Neural cell (in vitro differentiated cells): ENCODE results near the gene RASAL1. TPM values are rescaled to one million over a fixed set of nuclear protein-coding genes. Genes with fewer than 3 reads are reported as not detected.

Source experiments
- H2AFZ ChIP-seq: fragments of 200-600, 300-800 bp; sonication (generic), shearing (Covaris generic); 2 replicates; pipeline ENCODE4 v1.6.0; 2014; ENCODE audit warnings: low read depth, mild to moderate bottlenecking, antibody characterized with exemption, low read length, moderate library complexity
- H3F3A ChIP-seq: fragments of 200-600 bp; shearing (Covaris generic); 2 replicates; pipeline ENCODE4 v1.6.1; 2016; ENCODE audit warnings: mild to moderate bottlenecking, moderate library complexity, mixed read lengths, antibody characterized with exemption, low read length; ENCODE audit not compliant: insufficient read depth, poor library complexity, severe bottlenecking
- H3K27ac ChIP-seq: fragments of 200-600, 300-800 bp; sonication (generic), shearing (Covaris generic); 2 replicates; pipeline ENCODE4 v1.5.1; 2014; ENCODE audit warnings: mild to moderate bottlenecking, low read length, moderate library complexity
- H3K27me3 ChIP-seq: fragments of 300-800, 200-600 bp; sonication (generic), shearing (Covaris generic); 2 replicates; pipeline ENCODE4 v1.6.0; 2014; ENCODE audit warnings: mild to moderate bottlenecking, low read depth, low read length, moderate library complexity; ENCODE audit not compliant: insufficient read depth
- H3K36me3 ChIP-seq: fragments of 300-800, 200-600 bp; sonication (generic), shearing (Covaris generic); 2 replicates; pipeline ENCODE4 v1.5.1; 2014; ENCODE audit warnings: mild to moderate bottlenecking, antibody characterized with exemption, low read length, moderate library complexity; ENCODE audit not compliant: insufficient read depth
- H3K4me2 ChIP-seq: fragments of 300-800, 200-600 bp; sonication (generic), shearing (Covaris generic); 2 replicates; pipeline ENCODE4 v1.6.0; 2014; ENCODE audit warnings: mild to moderate bottlenecking, low read length
- H3K4me3 ChIP-seq: fragments of 300-800, 200-600 bp; sonication (generic), shearing (Covaris generic); 2 replicates; pipeline ENCODE4 v1.5.1; 2014; ENCODE audit warnings: mild to moderate bottlenecking, low read length, moderate library complexity
- H3K79me2 ChIP-seq: fragments of 200-600 bp; shearing (Covaris generic); replicated peaks from 2 replicates; pipeline ENCODE4 v1.6.0; 2014; ENCODE audit warnings: mild to moderate bottlenecking, low read length, moderate library complexity; ENCODE audit not compliant: insufficient read depth
- H3K9ac ChIP-seq: fragments of 300-800, 200-600 bp; sonication (generic), shearing (Covaris generic); 2 replicates; pipeline ENCODE4 v1.6.1; 2016; ENCODE audit warnings: mild to moderate bottlenecking, low read length, mixed read lengths
- H3K9me2 ChIP-seq: fragments of 200-600 bp; shearing (Covaris generic); 2 replicates; pipeline ENCODE4 v1.6.1; 2016; ENCODE audit warnings: mild to moderate bottlenecking, low read length, mixed read lengths; ENCODE audit not compliant: insufficient read depth
- H3K9me3 ChIP-seq: fragments of 200-600, 300-800 bp; sonication (generic), shearing (Covaris generic); 2 replicates; pipeline ENCODE4 v1.6.1; 2016; ENCODE audit warnings: mild to moderate bottlenecking, mixed run types, low read length, moderate library complexity, mixed read lengths
- H4K20me1 ChIP-seq: fragments of 200-600 bp; shearing (Covaris generic); 2 replicates; pipeline ENCODE4 v1.6.1; 2016; ENCODE audit warnings: mild to moderate bottlenecking, mixed run types; ENCODE audit not compliant: insufficient read depth
- EP300 ChIP-seq: fragments of 450-650 bp; conservative IDR thresholded peaks from 2 replicates; pipeline ENCODE4 v1.6.1; 2014; ENCODE audit warnings: antibody characterized with exemption, mild to moderate bottlenecking, moderate library complexity; ENCODE audit not compliant: poor library complexity, severe bottlenecking
- EZH2 ChIP-seq: fragments of 200-600, 300-800 bp; shearing (Covaris generic), sonication (generic); IDR thresholded peaks from 2 replicates; pipeline ENCODE4 v1.6.1; 2014; ENCODE audit warnings: antibody characterized with exemption, low read length, borderline replicate concordance, mild to moderate bottlenecking; ENCODE audit not compliant: insufficient read depth, poor library complexity, severe bottlenecking
- MXI1 ChIP-seq: fragments of 450-650 bp; conservative IDR thresholded peaks from 2 replicates; pipeline ENCODE4 v1.6.1; 2014; ENCODE audit warnings: antibody characterized with exemption, mild to moderate bottlenecking; ENCODE audit not compliant: poor library complexity, severe bottlenecking
- POLR2AphosphoS5 ChIP-seq: IDR thresholded peaks from 2 replicates; pipeline ENCODE4 v1.6.1; 2012
- RAD21 ChIP-seq: fragments of 450-650 bp; conservative IDR thresholded peaks from 2 replicates; pipeline ENCODE4 v1.6.1; 2014; ENCODE audit warnings: antibody characterized with exemption, mild to moderate bottlenecking, moderate library complexity
- SMC3 ChIP-seq: fragments of 450-650 bp; conservative IDR thresholded peaks from 2 replicates; pipeline ENCODE4 v1.6.1; 2014; ENCODE audit warnings: antibody characterized with exemption, mild to moderate bottlenecking, moderate library complexity; ENCODE audit not compliant: poor library complexity
- TAF1 ChIP-seq: IDR thresholded peaks from 2 replicates; pipeline ENCODE4 v1.6.1; 2012; ENCODE audit warnings: low read depth
- polyA plus RNA-seq: library from polyadenylated mRNA; depleted of rRNA; stranded (reverse); fragments of >200 nt; gene quantifications from 2 replicates; pipeline ENCODE4 v1.2.3, GENCODE V29; 2014
- TF ChIP-seq, protein P1 (sequence below): IDR thresholded peaks from 2 replicates; pipeline ENCODE4 v1.6.1; 2012; ENCODE audit warnings: borderline replicate concordance
- TF ChIP-seq, protein P2 (sequence below): fragments of 450-650 bp; IDR thresholded peaks from 2 replicates; pipeline ENCODE4 v1.5.1; 2014; ENCODE audit warnings: antibody characterized with exemption, mild to moderate bottlenecking, moderate library complexity; ENCODE audit not compliant: poor library complexity, severe bottlenecking

Gene RASAL1
- polyA plus RNA-seq, 1 donor from 2014 or later = 0.15 TPM

DNA sequence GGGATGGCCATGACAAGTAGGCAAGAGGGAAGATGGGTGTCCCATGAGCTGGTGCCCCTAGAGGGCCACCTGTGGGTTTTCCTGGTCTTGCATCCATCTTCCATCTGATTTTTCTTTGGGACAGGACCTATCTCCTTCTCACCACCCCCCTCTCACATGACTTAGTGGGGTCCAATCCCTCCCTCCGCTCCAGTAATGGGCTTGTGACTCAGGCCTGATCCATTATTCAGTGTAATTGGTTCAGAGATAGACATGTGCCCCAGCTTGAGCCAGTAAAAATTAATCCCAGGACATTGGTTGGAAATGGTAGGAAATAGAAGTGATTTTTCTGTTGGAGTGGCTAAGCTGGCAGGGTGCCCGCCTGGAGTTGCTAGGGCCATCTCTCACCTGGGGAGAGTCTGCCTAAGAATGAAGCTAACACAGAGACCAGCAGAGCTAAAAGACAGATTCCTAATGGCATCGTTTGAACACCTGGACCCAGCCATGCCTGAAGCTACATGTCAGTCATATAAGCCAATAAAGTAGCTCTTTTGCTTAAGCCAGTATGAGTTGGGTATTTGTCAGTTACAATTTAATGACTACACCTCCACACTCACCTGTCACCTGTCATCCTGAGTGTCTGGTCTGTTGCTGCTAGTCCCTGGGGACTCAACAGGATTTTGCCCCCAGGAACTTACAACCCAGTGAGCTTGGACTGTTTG, 14.7 kb downstream of the RASAL1 start:
- Histone ChIP-seq H4K20me1 (no peaks in the 10 kb centered on the region), H3K9me3 (no peaks in the 10 kb centered on the region), H3K9me2 (no peaks in the 10 kb centered on the region), H2AFZ (no peak overlapping the region), H3K4me3 (peak overlapping the region; percentile 52), H3F3A (no peaks in the 10 kb centered on the region), H3K27me3 (no peaks in the 10 kb centered on the region), H3K4me2 (no peak overlapping the region), H3K79me2 (no peaks in the 10 kb centered on the region), H3K36me3 (no peaks in the 10 kb centered on the region), H3K27ac (peak overlapping the region; percentile 14), H3K9ac (peak overlapping the region; percentile 1)
- no peak for TF ChIP-seq TAF1
- no peak for TF ChIP-seq EP300
- TF ChIP-seq, protein P1, sequence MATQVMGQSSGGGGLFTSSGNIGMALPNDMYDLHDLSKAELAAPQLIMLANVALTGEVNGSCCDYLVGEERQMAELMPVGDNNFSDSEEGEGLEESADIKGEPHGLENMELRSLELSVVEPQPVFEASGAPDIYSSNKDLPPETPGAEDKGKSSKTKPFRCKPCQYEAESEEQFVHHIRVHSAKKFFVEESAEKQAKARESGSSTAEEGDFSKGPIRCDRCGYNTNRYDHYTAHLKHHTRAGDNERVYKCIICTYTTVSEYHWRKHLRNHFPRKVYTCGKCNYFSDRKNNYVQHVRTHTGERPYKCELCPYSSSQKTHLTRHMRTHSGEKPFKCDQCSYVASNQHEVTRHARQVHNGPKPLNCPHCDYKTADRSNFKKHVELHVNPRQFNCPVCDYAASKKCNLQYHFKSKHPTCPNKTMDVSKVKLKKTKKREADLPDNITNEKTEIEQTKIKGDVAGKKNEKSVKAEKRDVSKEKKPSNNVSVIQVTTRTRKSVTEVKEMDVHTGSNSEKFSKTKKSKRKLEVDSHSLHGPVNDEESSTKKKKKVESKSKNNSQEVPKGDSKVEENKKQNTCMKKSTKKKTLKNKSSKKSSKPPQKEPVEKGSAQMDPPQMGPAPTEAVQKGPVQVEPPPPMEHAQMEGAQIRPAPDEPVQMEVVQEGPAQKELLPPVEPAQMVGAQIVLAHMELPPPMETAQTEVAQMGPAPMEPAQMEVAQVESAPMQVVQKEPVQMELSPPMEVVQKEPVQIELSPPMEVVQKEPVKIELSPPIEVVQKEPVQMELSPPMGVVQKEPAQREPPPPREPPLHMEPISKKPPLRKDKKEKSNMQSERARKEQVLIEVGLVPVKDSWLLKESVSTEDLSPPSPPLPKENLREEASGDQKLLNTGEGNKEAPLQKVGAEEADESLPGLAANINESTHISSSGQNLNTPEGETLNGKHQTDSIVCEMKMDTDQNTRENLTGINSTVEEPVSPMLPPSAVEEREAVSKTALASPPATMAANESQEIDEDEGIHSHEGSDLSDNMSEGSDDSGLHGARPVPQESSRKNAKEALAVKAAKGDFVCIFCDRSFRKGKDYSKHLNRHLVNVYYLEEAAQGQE = no peak
- TF ChIP-seq, protein P2, sequence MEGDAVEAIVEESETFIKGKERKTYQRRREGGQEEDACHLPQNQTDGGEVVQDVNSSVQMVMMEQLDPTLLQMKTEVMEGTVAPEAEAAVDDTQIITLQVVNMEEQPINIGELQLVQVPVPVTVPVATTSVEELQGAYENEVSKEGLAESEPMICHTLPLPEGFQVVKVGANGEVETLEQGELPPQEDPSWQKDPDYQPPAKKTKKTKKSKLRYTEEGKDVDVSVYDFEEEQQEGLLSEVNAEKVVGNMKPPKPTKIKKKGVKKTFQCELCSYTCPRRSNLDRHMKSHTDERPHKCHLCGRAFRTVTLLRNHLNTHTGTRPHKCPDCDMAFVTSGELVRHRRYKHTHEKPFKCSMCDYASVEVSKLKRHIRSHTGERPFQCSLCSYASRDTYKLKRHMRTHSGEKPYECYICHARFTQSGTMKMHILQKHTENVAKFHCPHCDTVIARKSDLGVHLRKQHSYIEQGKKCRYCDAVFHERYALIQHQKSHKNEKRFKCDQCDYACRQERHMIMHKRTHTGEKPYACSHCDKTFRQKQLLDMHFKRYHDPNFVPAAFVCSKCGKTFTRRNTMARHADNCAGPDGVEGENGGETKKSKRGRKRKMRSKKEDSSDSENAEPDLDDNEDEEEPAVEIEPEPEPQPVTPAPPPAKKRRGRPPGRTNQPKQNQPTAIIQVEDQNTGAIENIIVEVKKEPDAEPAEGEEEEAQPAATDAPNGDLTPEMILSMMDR = no peak
- no peak for TF ChIP-seq EZH2
- no peak for TF ChIP-seq POLR2AphosphoS5
- TF ChIP-seq MXI1 = no peak
- no peak for TF ChIP-seq SMC3
- no peak for TF ChIP-seq RAD21

DNA sequence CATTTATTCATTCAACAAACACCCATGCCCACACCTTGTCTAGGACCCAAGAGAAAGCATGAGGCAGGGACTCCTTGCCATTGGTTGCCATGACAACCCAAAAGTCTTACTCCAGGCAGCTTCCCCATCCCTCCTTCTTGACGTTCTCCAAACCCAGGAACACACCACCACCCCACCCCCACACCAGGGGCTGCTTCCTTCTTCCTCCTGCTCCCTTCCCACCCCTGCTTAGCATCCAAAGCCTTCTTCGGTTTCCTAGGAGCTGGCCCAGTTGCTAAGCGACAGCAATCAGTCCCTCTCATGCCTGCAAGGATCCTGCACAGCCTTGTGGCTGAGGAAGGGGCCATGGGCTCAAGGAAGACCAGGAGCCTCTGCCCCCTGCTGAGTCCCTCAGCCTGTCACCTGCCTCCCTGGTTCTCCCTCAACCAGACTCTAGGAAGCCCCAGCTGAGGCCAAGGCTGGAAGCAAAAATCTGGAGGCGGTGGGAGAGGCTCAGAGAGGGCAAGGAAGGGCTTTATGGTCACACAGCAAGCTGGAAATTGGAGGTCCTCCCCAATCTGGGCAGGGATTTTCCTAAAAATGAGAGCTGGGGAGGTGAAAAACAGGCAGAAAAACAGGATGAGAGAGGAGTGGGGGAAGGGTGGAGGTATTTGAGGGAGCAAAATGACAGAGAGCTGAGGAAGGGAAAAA, 15.4 kb downstream of the RASAL1 start:
- H3K79me2 ChIP-seq = no peaks in the 10 kb centered on the region
- H3K27ac ChIP-seq = peak overlapping the region; percentile 35
- no peaks in the 10 kb centered on the region for H4K20me1 ChIP-seq
- peak overlapping the region; percentile 53 for H3K4me2 ChIP-seq
- H3K9ac ChIP-seq = peak overlapping the region; percentile 10
- no peak overlapping the region for H2AFZ ChIP-seq
- TF ChIP-seq EP300 (peak; percentile 61), TAF1 (no peak), RAD21 (peak; percentile 51), EZH2 (no peak), MXI1 (peak; percentile 59), SMC3 (peak; percentile 48), POLR2AphosphoS5 (peak; percentile 25)
- TF ChIP-seq, protein P2 = no peak
- TF ChIP-seq, protein P1 = peak; percentile 89
- no peaks in the 10 kb centered on the region for H3K27me3 ChIP-seq
- H3F3A ChIP-seq = no peaks in the 10 kb centered on the region
- H3K36me3 ChIP-seq = no peaks in the 10 kb centered on the region
- H3K4me3 ChIP-seq = peak overlapping the region; percentile 52
- no peaks in the 10 kb centered on the region for H3K9me2 ChIP-seq
- no peaks in the 10 kb centered on the region for H3K9me3 ChIP-seq
